Heart right ventricle (tissue), 16 donors: ENCODE measurements around the gene FAM171A2. TPM values are rescaled to one million over a fixed set of nuclear protein-coding genes. Genes with fewer than 3 reads are reported as not detected.

Experiments used
- ATAC-seq, 8 donors: fragments of 200-7000 bp; cut with Tn5 transposase; one replicate each; pipeline ENCODE4 v1.9.1; 2020; ENCODE audit warnings: mild to moderate bottlenecking in 8 of 8, moderate library complexity in 8 of 8, moderate number of reproducible peaks in 1 of 8
- DNase-seq, 2 donors: peaks; one replicate each; pipeline ENCODE4 v3.0.0-alpha.2; 2020
- H3K27ac ChIP-seq, 10 donors: fragments of 200-600 bp; sonication (generic) in 2 of 10; one replicate each; pipeline versions ENCODE4 v1.5.0 to v1.8.0; 2020 to 2022; ENCODE audit warnings: mild to moderate bottlenecking in 3 of 10
- H3K27me3 ChIP-seq, 7 donors: fragments of 200-600 bp; one replicate each; pipeline ENCODE4 v1.8.0; 2021 to 2022; ENCODE audit warnings: mild to moderate bottlenecking in 2 of 7
- H3K36me3 ChIP-seq, 9 donors: fragments of 200-600 bp; sonication (generic) in 1 of 9; one replicate each; pipeline versions ENCODE4 v1.5.0 to v1.8.0; 2020 to 2022; ENCODE audit warnings: mild to moderate bottlenecking in 2 of 9
- H3K4me1 ChIP-seq, 9 donors: fragments of 200-600 bp; sonication (generic) in 1 of 9; one replicate each; pipeline versions ENCODE4 v1.5.0 to v1.8.0; 2020 to 2022; ENCODE audit warnings: mild to moderate bottlenecking in 4 of 9
- H3K4me3 ChIP-seq, 10 donors: fragments of 200-600 bp; sonication (generic) in 2 of 10; one replicate each; pipeline versions ENCODE4 v1.5.0 to v1.8.0; 2020 to 2022; ENCODE audit warnings: mild to moderate bottlenecking in 7 of 10, moderate library complexity in 2 of 10
- H3K9me3 ChIP-seq, 11 donors: fragments of 200-600 bp in 10 of 11; sonication (generic) in 2 of 11; one replicate each; pipeline versions ENCODE4 v1.5.0 to v1.8.0; 2013 to 2022; ENCODE audit warnings: mild to moderate bottlenecking in 2 of 11, control low read depth in 1 of 11, moderate library complexity in 1 of 11
- WGBS, 2 donors: extraction: QIAGEN DNeasy Blood & Tissue Kit; methylation state at CpG; one replicate each; pipeline ENCODE4 v1.1.7; 2013; ENCODE audit warnings: inconsistent platforms in 1 of 2; 5-methylcytosine and 5-hydroxymethylcytosine counted together
- intact Hi-C, 10 donors: fragments of 100-400 bp; cut with DNase I; formaldehyde crosslinking; loops; one replicate each; pipeline versions ENCODE4 v1.11.1 to v1.14.2; 2022
- polyA plus RNA-seq, 2 donors: library from polyadenylated mRNA; stranded (reverse); fragments of 200-250 nt; gene quantifications; one replicate each; pipeline ENCODE4 v1.2.3, GENCODE V29; 2013
- total RNA-seq, 10 donors: library from RNA; stranded (reverse); fragmentation: NEBNext Ultra II Directional in 3 of 10; extraction: Animal tissue kit (Norgen Biotek cat#: 25700) in 3 of 10; gene quantifications; one replicate each; pipeline versions ENCODE4 v1.2.1 to v1.2.4, GENCODE V29; 2021 to 2023
- TF ChIP-seq, protein P1 (sequence below), 9 donors: fragments of 200-600 bp; sonication (generic) in 2 of 9; IDR thresholded peaks; one replicate each; pipeline versions ENCODE4 v1.5.0 to v1.8.0; 2021 to 2022; ENCODE audit warnings: antibody characterized with exemption in 9 of 9, mild to moderate bottlenecking in 5 of 9, moderate library complexity in 1 of 9
- donor health status: Arrhythmogenic right ventricular cardiomyopathy.
- donor health status: ischemic (EF 13 %, LVEDD 7.1; RV severe dilation, severe dysfunction).
- donor health status: healthy with polysubstance abuse.
- donor health status: DM: no; HTN: yes; CAD: no.
- donor health status: DM: no; HTN: no; CAD: no.
- donor health status: ischemic (EF 25% LVEDD 6.9; RV normal size, moderate dysfunction).
- donor health status: ischemic (EF 25% LVEDD 5.7; RV mildly dilated, moderate dysfunction).
- donor health status: healthy.
- donor health status: DM: yes; HTN: yes; CAD: no.
- donor health status: Ischemic cardiomyopathy.
- donor health status: ischemic (EF 35%, LVEDD 5.7; RV mildly dilated, moderate dysfunction).
- donor health status: nonischemic (EF 11% LVEDD 7.7; RV severe dilation, severe dysfunction).
- donor health status: DM: yes; HTN: yes; CAD: no.
- donor health status: PGD.
- donor health status: ischemic (EF 29% LVEDD 5.4; RV normal size, mild dysfunction).
- donor health status: nonischemic (EF 23%, LVEDD 6.1; RV moderate dilation, normal function).

The FAM171A2 gene
- total and polyA plus RNA-seq, 12 donors: 0.25 to 0.95 (median 0.46) TPM

DNA sequence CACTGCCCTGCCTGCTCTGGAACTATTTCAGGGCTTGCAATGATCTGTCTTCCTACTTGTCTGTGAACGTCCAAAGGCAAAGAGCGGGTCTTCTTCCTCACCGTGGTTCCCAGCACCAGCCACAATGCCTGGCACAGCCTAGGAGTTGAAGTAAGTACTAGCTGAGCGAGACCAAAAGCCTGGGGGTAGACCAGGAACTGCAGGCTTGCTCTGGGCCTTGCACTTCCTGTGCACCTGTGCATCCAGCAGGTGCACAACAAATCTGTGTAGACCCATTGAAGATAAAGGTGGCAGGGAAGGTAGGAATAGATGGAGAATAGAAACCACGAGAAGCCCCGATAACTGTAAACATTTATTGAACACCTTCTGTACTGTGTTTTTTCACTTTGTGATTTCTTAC, 4.6 kb downstream of the FAM171A2 start:
- TF ChIP-seq, protein P1, sequence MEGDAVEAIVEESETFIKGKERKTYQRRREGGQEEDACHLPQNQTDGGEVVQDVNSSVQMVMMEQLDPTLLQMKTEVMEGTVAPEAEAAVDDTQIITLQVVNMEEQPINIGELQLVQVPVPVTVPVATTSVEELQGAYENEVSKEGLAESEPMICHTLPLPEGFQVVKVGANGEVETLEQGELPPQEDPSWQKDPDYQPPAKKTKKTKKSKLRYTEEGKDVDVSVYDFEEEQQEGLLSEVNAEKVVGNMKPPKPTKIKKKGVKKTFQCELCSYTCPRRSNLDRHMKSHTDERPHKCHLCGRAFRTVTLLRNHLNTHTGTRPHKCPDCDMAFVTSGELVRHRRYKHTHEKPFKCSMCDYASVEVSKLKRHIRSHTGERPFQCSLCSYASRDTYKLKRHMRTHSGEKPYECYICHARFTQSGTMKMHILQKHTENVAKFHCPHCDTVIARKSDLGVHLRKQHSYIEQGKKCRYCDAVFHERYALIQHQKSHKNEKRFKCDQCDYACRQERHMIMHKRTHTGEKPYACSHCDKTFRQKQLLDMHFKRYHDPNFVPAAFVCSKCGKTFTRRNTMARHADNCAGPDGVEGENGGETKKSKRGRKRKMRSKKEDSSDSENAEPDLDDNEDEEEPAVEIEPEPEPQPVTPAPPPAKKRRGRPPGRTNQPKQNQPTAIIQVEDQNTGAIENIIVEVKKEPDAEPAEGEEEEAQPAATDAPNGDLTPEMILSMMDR (IDR thresholded peaks at IDR 0.05): no peak
- ATAC-seq (no peak), DNase-seq (no peak)
- Histone ChIP-seq H3K27me3 (peaks cover 0 to 23% (median 0%) of the 10 kb centered on the region in 7 donors), H3K4me1 (peaks cover 0 to 29% (median 16%) of the 10 kb centered on the region in 9 donors), H3K9me3 (no peaks in the 10 kb centered on the region), H3K27ac (no peak overlapping the region), H3K36me3 (no peaks in the 10 kb centered on the region), H3K4me3 (no peak overlapping the region)
- WGBS, 2 donors: 78 to 82% methylated on average over 6 of the region's 6 CpGs
- intact Hi-C loops: no loop called here

DNA sequence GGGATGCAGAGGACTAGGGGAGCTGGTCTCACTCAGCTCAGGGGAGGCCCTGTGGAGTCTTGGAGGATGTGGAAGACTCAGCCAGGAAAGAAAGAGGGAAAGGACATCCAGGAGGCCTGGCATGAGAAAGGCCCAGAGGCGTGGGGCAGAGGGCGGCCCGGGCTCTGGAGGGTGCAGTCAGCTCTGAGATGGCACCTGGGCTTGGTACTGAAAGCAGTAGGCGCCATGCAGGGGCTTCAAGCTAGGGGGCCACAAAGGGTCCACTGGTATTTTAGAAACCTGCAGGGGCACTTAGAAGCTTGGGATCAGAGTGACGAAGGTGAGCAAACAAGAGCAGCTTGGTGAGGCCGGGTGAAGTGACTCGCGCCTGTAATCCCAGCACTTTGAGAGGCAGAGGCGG, 5.6 kb downstream of the FAM171A2 start:
- ATAC-seq (no peak), DNase-seq (no peak)
- Histone ChIP-seq H3K9me3 (no peaks in the 10 kb centered on the region), H3K27ac (no peak overlapping the region), H3K4me1 (peaks cover 0 to 25% (median 11%) of the 10 kb centered on the region in 9 donors), H3K27me3 (peaks cover 0 to 19% (median 0%) of the 10 kb centered on the region in 7 donors), H3K36me3 (peaks cover 0 to 2% (median 0%) of the 10 kb centered on the region in 9 donors), H3K4me3 (no peak overlapping the region)
- WGBS, 2 donors: 94 to 97% methylated on average over 9 of the region's 9 CpGs
- intact Hi-C loops: no loop called here
- TF ChIP-seq, protein P1 (IDR thresholded peaks at IDR 0.05): no peak

DNA sequence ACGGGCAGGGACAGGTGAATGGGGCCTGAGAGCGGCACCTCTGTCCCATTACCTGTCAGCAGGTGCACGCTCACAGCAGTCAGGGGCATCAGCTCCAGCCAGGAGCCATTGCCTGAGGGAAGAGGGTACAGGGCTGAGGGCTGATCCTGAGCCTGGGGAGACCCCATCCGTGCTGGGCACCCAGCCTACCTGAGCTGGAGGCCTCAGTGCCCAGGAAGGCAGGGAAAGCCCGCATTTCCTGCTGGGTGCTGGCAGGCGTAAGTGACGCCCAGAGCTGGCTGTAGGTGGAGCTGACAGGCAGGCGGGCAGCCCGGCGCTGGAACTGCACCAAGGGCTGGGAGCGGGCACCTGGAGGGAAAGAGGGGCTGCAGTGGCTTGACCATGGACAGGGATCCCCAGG, 7.4 kb downstream of the FAM171A2 start:
- H3K4me1 ChIP-seq: peaks cover 0 to 6% (median 0%) of the 10 kb centered on the region in 9 donors
- intact Hi-C loops: no loop called here
- H3K4me3 ChIP-seq: no peak overlapping the region
- 94 to 95% methylated on average over 11 of the region's 11 CpGs for WGBS, 2 donors
- H3K9me3 ChIP-seq: no peaks in the 10 kb centered on the region
- H3K27me3 ChIP-seq: peaks cover 0 to under 1% (median 0%) of the 10 kb centered on the region in 7 donors
- peaks cover 0 to 20% (median 16%) of the 10 kb centered on the region in 9 donors for H3K36me3 ChIP-seq
- TF ChIP-seq, protein P1 (IDR thresholded peaks at IDR 0.05): no peak
- H3K27ac ChIP-seq: no peak overlapping the region
- ATAC-seq (no peak), DNase-seq (no peak)

DNA sequence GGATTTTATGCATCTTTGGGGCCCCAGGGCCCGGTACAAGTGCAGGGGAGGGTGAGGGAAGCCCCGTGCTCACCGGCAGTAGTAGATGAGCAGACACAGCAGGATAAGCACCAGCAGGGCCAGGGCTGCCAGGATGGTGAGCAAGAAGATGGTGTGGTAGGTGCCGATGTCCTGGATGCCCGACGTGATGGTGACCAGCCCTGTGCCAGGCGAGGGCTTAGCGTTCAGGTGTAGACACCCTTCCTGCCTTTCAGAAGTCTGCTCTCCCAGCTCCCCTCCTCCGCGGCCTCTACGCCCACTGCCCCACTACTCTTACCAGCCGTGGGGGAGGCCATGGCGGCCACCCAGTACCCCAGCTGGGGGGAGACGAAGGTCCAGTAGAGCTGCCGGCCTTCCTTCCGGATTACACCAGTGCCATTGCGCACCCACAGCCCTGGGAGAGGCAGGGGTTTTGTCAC, 8.0 kb downstream of the FAM171A2 start:
- Histone ChIP-seq H3K36me3 (peaks cover 0 to 26% (median 20%) of the 10 kb centered on the region in 9 donors), H3K4me1 (peaks cover 0 to under 1% (median 0%) of the 10 kb centered on the region in 9 donors), H3K27me3 (no peaks in the 10 kb centered on the region), H3K4me3 (no peak overlapping the region), H3K9me3 (no peaks in the 10 kb centered on the region), H3K27ac (no peak overlapping the region)
- DNase-seq: no peak
- TF ChIP-seq, protein P1 (IDR thresholded peaks at IDR 0.05): no peak
- intact Hi-C loops: no loop called here
- WGBS, 2 donors: 87 to 91% methylated on average over 17 of the region's 17 CpGs
- no peak for ATAC-seq
